Measurements from ENCODE around the gene AP1G2.

DNA sequence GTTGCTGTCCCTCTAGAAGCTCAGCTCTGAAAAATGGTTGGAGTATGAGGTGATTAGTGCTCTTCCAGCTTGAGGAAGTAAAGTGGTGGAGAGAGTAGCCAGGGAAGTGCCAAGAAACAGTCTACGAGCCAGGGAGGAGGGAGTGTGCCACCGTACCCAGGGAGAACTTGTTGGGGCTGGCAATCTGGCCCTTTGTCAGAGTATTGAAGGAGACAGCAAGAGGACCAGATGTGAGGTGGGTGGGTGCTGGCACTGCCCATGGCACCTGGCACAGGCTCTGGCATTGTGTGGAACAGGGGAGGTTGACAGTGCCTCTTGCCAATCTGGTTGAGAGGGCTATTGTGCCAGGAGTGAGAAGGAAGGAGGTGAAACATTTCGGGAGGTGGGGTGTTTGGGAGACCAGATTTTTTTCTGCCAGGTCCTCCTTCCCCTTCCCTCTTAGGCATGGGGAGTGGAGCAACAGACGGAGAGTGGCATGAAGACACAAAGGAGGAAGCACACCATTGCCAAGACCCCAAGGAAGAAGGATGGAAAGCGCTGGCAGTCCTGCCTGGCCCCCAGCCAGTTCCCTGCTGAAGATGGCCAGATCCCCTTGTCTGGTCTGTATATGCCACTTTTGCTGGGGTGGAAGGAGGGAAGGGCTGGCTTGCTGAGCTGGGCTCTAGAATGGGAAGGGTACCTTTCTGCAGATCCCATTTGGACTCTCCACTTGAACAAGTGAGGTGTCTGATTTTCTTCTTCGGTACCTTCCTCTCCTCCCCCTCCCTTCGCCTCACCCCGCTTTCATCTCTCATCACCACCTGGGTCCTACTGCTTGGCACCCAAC, 53.6 kb downstream of the AP1G2 start:
- TF ChIP-seq, protein P1, sequence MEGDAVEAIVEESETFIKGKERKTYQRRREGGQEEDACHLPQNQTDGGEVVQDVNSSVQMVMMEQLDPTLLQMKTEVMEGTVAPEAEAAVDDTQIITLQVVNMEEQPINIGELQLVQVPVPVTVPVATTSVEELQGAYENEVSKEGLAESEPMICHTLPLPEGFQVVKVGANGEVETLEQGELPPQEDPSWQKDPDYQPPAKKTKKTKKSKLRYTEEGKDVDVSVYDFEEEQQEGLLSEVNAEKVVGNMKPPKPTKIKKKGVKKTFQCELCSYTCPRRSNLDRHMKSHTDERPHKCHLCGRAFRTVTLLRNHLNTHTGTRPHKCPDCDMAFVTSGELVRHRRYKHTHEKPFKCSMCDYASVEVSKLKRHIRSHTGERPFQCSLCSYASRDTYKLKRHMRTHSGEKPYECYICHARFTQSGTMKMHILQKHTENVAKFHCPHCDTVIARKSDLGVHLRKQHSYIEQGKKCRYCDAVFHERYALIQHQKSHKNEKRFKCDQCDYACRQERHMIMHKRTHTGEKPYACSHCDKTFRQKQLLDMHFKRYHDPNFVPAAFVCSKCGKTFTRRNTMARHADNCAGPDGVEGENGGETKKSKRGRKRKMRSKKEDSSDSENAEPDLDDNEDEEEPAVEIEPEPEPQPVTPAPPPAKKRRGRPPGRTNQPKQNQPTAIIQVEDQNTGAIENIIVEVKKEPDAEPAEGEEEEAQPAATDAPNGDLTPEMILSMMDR (IDR thresholded peaks at IDR 0.05): no peak
- TF ChIP-seq EZH2 (IDR thresholded peaks at IDR 0.05): no peak
